ENCODE data around the gene RPUSD1.

GRCh38 chr16:789191-789850 is 1.1 kb upstream of the RPUSD1 start:
- TF ChIP-seq, protein P1, sequence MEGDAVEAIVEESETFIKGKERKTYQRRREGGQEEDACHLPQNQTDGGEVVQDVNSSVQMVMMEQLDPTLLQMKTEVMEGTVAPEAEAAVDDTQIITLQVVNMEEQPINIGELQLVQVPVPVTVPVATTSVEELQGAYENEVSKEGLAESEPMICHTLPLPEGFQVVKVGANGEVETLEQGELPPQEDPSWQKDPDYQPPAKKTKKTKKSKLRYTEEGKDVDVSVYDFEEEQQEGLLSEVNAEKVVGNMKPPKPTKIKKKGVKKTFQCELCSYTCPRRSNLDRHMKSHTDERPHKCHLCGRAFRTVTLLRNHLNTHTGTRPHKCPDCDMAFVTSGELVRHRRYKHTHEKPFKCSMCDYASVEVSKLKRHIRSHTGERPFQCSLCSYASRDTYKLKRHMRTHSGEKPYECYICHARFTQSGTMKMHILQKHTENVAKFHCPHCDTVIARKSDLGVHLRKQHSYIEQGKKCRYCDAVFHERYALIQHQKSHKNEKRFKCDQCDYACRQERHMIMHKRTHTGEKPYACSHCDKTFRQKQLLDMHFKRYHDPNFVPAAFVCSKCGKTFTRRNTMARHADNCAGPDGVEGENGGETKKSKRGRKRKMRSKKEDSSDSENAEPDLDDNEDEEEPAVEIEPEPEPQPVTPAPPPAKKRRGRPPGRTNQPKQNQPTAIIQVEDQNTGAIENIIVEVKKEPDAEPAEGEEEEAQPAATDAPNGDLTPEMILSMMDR (IDR thresholded peaks at IDR 0.05), result no peak
- TF ChIP-seq, protein P2, sequence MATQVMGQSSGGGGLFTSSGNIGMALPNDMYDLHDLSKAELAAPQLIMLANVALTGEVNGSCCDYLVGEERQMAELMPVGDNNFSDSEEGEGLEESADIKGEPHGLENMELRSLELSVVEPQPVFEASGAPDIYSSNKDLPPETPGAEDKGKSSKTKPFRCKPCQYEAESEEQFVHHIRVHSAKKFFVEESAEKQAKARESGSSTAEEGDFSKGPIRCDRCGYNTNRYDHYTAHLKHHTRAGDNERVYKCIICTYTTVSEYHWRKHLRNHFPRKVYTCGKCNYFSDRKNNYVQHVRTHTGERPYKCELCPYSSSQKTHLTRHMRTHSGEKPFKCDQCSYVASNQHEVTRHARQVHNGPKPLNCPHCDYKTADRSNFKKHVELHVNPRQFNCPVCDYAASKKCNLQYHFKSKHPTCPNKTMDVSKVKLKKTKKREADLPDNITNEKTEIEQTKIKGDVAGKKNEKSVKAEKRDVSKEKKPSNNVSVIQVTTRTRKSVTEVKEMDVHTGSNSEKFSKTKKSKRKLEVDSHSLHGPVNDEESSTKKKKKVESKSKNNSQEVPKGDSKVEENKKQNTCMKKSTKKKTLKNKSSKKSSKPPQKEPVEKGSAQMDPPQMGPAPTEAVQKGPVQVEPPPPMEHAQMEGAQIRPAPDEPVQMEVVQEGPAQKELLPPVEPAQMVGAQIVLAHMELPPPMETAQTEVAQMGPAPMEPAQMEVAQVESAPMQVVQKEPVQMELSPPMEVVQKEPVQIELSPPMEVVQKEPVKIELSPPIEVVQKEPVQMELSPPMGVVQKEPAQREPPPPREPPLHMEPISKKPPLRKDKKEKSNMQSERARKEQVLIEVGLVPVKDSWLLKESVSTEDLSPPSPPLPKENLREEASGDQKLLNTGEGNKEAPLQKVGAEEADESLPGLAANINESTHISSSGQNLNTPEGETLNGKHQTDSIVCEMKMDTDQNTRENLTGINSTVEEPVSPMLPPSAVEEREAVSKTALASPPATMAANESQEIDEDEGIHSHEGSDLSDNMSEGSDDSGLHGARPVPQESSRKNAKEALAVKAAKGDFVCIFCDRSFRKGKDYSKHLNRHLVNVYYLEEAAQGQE (IDR thresholded peaks at IDR 0.05), result no peak
- TF ChIP-seq BHLHE40 (IDR thresholded peaks at IDR 0.05; ENCODE audit: low read depth, low read length), result no peak
- no peak for TF ChIP-seq POLR2A (IDR thresholded peaks at IDR 0.05; ENCODE audit: low read length)
- TF ChIP-seq MAFK (IDR thresholded peaks at IDR 0.05; ENCODE audit: partially characterized antibody), result no peak
- TF ChIP-seq EP300 (IDR thresholded peaks at IDR 0.05), result no peak
- TF ChIP-seq, protein P3, sequence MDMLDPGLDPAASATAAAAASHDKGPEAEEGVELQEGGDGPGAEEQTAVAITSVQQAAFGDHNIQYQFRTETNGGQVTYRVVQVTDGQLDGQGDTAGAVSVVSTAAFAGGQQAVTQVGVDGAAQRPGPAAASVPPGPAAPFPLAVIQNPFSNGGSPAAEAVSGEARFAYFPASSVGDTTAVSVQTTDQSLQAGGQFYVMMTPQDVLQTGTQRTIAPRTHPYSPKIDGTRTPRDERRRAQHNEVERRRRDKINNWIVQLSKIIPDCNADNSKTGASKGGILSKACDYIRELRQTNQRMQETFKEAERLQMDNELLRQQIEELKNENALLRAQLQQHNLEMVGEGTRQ (IDR thresholded peaks at IDR 0.05), result no peak
